GM23248 (cell line): ENCODE results near the gene SUZ12. TPM values are rescaled to one million over a fixed set of nuclear protein-coding genes. Genes with fewer than 3 reads are reported as not detected.
"Not testable (repeated sequence)": the region's sequence is repeated elsewhere in the genome, so short reads cannot be mapped to it uniquely, and the experiment has no call there.

Experiments
- DNase-seq: peaks from one replicate; pipeline ENCODE4 v3.0.0-alpha.2; 2015
- H2AFZ ChIP-seq: fragments of 200-600 bp; sonication (generic); 2 replicates; pipeline ENCODE4 v1.6.1; 2016; ENCODE audit warnings: antibody characterized with exemption
- H3F3A ChIP-seq: fragments of 200-600 bp; sonication (generic); 2 replicates; pipeline ENCODE4 v1.6.1; 2016; ENCODE audit warnings: mild to moderate bottlenecking, antibody characterized with exemption, mixed run types; ENCODE audit not compliant: insufficient read depth
- H3K27ac ChIP-seq: fragments of 200-600 bp; sonication (generic); 2 replicates; pipeline ENCODE4 v1.5.1; 2016; ENCODE audit warnings: mild to moderate bottlenecking
- H3K27me3 ChIP-seq: fragments of 200-600 bp; sonication (generic); replicated peaks from 2 replicates; pipeline ENCODE4 v1.6.1; 2016; ENCODE audit warnings: mild to moderate bottlenecking; ENCODE audit not compliant: insufficient read depth
- H3K36me3 ChIP-seq: fragments of 200-600 bp; sonication (generic); 2 replicates; pipeline ENCODE4 v1.6.1; 2016; ENCODE audit warnings: low read depth, mild to moderate bottlenecking
- H3K4me1 ChIP-seq: fragments of 200-600 bp; sonication (generic); 2 replicates; pipeline ENCODE4 v1.6.1; 2016; ENCODE audit warnings: mild to moderate bottlenecking; ENCODE audit not compliant: insufficient read depth
- H3K4me2 ChIP-seq: fragments of 200-600 bp; sonication (generic); one replicate; pipeline ENCODE4 v1.6.1; 2016; ENCODE audit warnings: mild to moderate bottlenecking; ENCODE audit not compliant: unreplicated experiment
- H3K4me3 ChIP-seq: fragments of 200-600 bp; sonication (generic); 2 replicates; pipeline ENCODE4 v1.5.1; 2016; ENCODE audit warnings: mild to moderate bottlenecking
- H3K79me2 ChIP-seq: fragments of 200-600 bp; sonication (generic); 2 replicates; pipeline ENCODE4 v1.6.1; 2016; ENCODE audit warnings: mild to moderate bottlenecking; ENCODE audit not compliant: insufficient read depth
- H3K9ac ChIP-seq: fragments of 200-600 bp; sonication (generic); 2 replicates; pipeline ENCODE4 v1.6.1; 2016; ENCODE audit warnings: mild to moderate bottlenecking
- H3K9me2 ChIP-seq: fragments of 200-600 bp; sonication (generic); 2 replicates; pipeline ENCODE4 v1.6.1; 2016; ENCODE audit warnings: mixed run types, mild to moderate bottlenecking, moderate library complexity; ENCODE audit not compliant: insufficient read depth
- H3K9me3 ChIP-seq: fragments of 200-600 bp; sonication (generic); one replicate; pipeline ENCODE4 v1.6.1; 2017; ENCODE audit warnings: low read depth
- H4K20me1 ChIP-seq: fragments of 200-600 bp; sonication (generic); 2 replicates; pipeline ENCODE4 v1.6.0; 2016; ENCODE audit not compliant: insufficient read depth
- EZH2 ChIP-seq: fragments of 200-600 bp; sonication (generic); IDR thresholded peaks from 2 replicates; pipeline ENCODE4 v1.6.1; 2018; ENCODE audit warnings: antibody characterized with exemption, mild to moderate bottlenecking; ENCODE audit not compliant: insufficient read depth, poor library complexity, severe bottlenecking
- WGBS, 2 experiments: methylation state at CpG; one replicate each; pipeline ENCODE4 v1.1.6; 2015 to 2017; ENCODE audit warnings: low lambda C conversion rate in 2 of 2, low coverage in 1 of 2; ENCODE audit errors: missing lambda C conversion rate in 2 of 2; 5-methylcytosine and 5-hydroxymethylcytosine counted together
- in situ Hi-C: fragments of 300-500 bp; cut with MboI; formaldehyde crosslinking; loops from 2 replicates; pipeline ENCODE4 v1.15.0; 2020
- polyA plus RNA-seq: library from polyadenylated mRNA; unstranded; fragments of >200 nt; fragmentation: Nextera tagmentation; extraction: Ambion mirVana; gene quantifications from 2 replicates; pipeline ENCODE4 v1.2.1, GENCODE V29; 2016
- total RNA-seq: library from RNA; depleted of rRNA; stranded (reverse); fragments of >200 nt; shearing (Covaris generic); gene quantifications from 2 replicates; pipeline ENCODE4 v1.2.3, GENCODE V29; 2014

Gene SUZ12
- total and polyA plus RNA-seq, 2 experiments from 2014 or later, result 6.8 to 12.9 TPM

GRCh38 chr17:31967648-31968047, 30.8 kb downstream of the SUZ12 start:
- H3F3A ChIP-seq, result no peaks in the 10 kb centered on the region
- H3K4me3 ChIP-seq, result no peak overlapping the region
- no peaks in the 10 kb centered on the region for H3K4me1 ChIP-seq
- WGBS, 2 experiments, result 97 to 99% methylated on average over 3 of the region's 3 CpGs
- no peak overlapping the region for H3K27ac ChIP-seq
- peaks cover 20% of the 10 kb centered on the region for H3K36me3 ChIP-seq
- no peaks in the 10 kb centered on the region for H3K9me3 ChIP-seq
- peaks cover 33% of the 10 kb centered on the region for H3K79me2 ChIP-seq
- TF ChIP-seq EZH2, result no peak
- no peak overlapping the region for H3K9ac ChIP-seq
- no peaks in the 10 kb centered on the region for H3K9me2 ChIP-seq
- in situ Hi-C loops, result no loop called here
- H2AFZ ChIP-seq, result no peak overlapping the region
- H3K27me3 ChIP-seq, result no peaks in the 10 kb centered on the region
- H3K4me2 ChIP-seq, result no peak overlapping the region
- H4K20me1 ChIP-seq, result no peaks in the 10 kb centered on the region
- DNase-seq, result no peak

- H3K4me1 ChIP-seq, DNase-seq, H4K20me1 ChIP-seq, H3K27ac ChIP-seq, H3K9ac ChIP-seq, H3K9me3 ChIP-seq, H3K4me2 ChIP-seq, H3K4me3 ChIP-seq, H2AFZ ChIP-seq, in situ Hi-C loops, H3K9me2 ChIP-seq, H3K27me3 ChIP-seq, H3F3A ChIP-seq: not testable (repeated sequence)
- H3K79me2 ChIP-seq, result peaks cover 24% of the 10 kb centered on the region
- WGBS, 2 experiments, result 70 to 79% methylated on average over 5 of the region's 5 CpGs
- peaks cover 27% of the 10 kb centered on the region for H3K36me3 ChIP-seq
Observed at GRCh38 chr17:31970416-31970815, 33.6 kb downstream of the SUZ12 start.

- H3K9ac ChIP-seq, in situ Hi-C loops, H3K27ac ChIP-seq, H3K4me3 ChIP-seq, H3K9me3 ChIP-seq, H3K4me1 ChIP-seq, H4K20me1 ChIP-seq, H3K4me2 ChIP-seq, H3K27me3 ChIP-seq, H3K79me2 ChIP-seq, H3K9me2 ChIP-seq, H3F3A ChIP-seq, H2AFZ ChIP-seq: not testable (repeated sequence)
- peaks cover 38% of the 10 kb centered on the region for H3K36me3 ChIP-seq
- DNase-seq, result peak; percentile 0
- 97% methylated on average over 14 of the region's 14 CpGs for WGBS, 2 experiments
Observed at GRCh38 chr17:31974269-31975071, 37.7 kb downstream of the SUZ12 start.

- H2AFZ ChIP-seq, H4K20me1 ChIP-seq, H3F3A ChIP-seq, H3K4me2 ChIP-seq, H3K9me2 ChIP-seq, in situ Hi-C loops, H3K27me3 ChIP-seq, H3K27ac ChIP-seq, H3K9ac ChIP-seq, H3K4me3 ChIP-seq, H3K4me1 ChIP-seq, H3K79me2 ChIP-seq, H3K9me3 ChIP-seq: not testable (repeated sequence)
- H3K36me3 ChIP-seq, result peaks cover 38% of the 10 kb centered on the region
- 77 to 78% methylated on average over 5 of the region's 5 CpGs for WGBS, 2 experiments
- DNase-seq, result peak; percentile 20
Observed at GRCh38 chr17:31975391-31975790, 38.6 kb downstream of the SUZ12 start.

- H3K4me2 ChIP-seq, H3K27ac ChIP-seq, H2AFZ ChIP-seq, H3K9me2 ChIP-seq, H3F3A ChIP-seq, H3K4me1 ChIP-seq, H3K9me3 ChIP-seq, DNase-seq, H4K20me1 ChIP-seq, H3K79me2 ChIP-seq, H3K4me3 ChIP-seq, H3K9ac ChIP-seq, H3K27me3 ChIP-seq, in situ Hi-C loops: not testable (repeated sequence)
- H3K36me3 ChIP-seq, result peaks cover 50% of the 10 kb centered on the region
- WGBS, 2 experiments, result 92 to 95% methylated on average over 8 of the region's 8 CpGs
Observed at GRCh38 chr17:31991821-31992220, 55.0 kb downstream of the SUZ12 start.
